IMR-90 (cell line): Measurements from ENCODE around the gene RAB14. TPM values are rescaled to one million over a fixed set of nuclear protein-coding genes. Genes with fewer than 3 reads are reported as not detected.

Experiments
- ATAC-seq: fragments of 200-7000 bp; cut with Tn5 transposase; 2 replicates; pipeline ENCODE4 v1.9.1; 2020; ENCODE audit warnings: low read depth, mild to moderate bottlenecking, moderate library complexity
- BruUV-seq: library from RNA; stranded (reverse); fragments of 400-500 nt; replicated peaks from 2 replicates; lab custom pipeline; 2021; lab: Mats Ljungman, UMichigan
- CTCF ChIA-PET: fragments of 300-600 bp; formaldehyde crosslinking; extraction: SDS; loops from one replicate; lab custom pipeline; 2021; ENCODE audit warnings: antibody characterized with exemption; lab: Yijun Ruan, JAX
- POLR2A ChIA-PET: fragments of 300-600 bp; sonication (Branson Sonifier 250); formaldehyde crosslinking; loops from one replicate; lab custom pipeline; 2022; ENCODE audit warnings: antibody characterized with exemption; ENCODE audit not compliant: unreplicated experiment; lab: Charles Lee
- DNase-seq: peaks from one replicate; pipeline ENCODE4 v3.0.0; 2013
- H2AFZ ChIP-seq: replicated peaks from 2 replicates; pipeline ENCODE3; 2013; ENCODE audit warnings: low read length, mild to moderate bottlenecking; ENCODE audit not compliant: poor library complexity
- H2AK5ac ChIP-seq: 2 replicates; pipeline ENCODE4 v1.6.1; 2013; ENCODE audit warnings: low read depth, low read length, inconsistent platforms
- H2AK9ac ChIP-seq: replicated peaks from 2 replicates; pipeline ENCODE3; 2013; ENCODE audit warnings: mild to moderate bottlenecking, low read depth, low read length, moderate library complexity; ENCODE audit not compliant: poor library complexity
- H2BK120ac ChIP-seq: 2 replicates; pipeline ENCODE4 v1.6.1; 2013; ENCODE audit warnings: low read depth, low read length, inconsistent platforms
- H2BK15ac ChIP-seq: 3 replicates; pipeline ENCODE4 v1.6.1; 2013; ENCODE audit warnings: low read depth, low read length, inconsistent platforms
- H2BK20ac ChIP-seq: 2 replicates; pipeline ENCODE4 v1.6.1; 2013; ENCODE audit warnings: low read depth, mild to moderate bottlenecking, inconsistent platforms, low read length, moderate library complexity
- H2BK5ac ChIP-seq: 2 replicates; pipeline ENCODE4 v1.6.1; 2013; ENCODE audit warnings: mild to moderate bottlenecking, low read depth, low read length, inconsistent platforms; ENCODE audit not compliant: poor library complexity, severe bottlenecking
- H3K14ac ChIP-seq: replicated peaks from 2 replicates; pipeline ENCODE4 v1.6.1; 2013; ENCODE audit warnings: low read depth, low read length, inconsistent platforms
- H3K18ac ChIP-seq: 2 replicates; pipeline ENCODE4 v1.6.1; 2013; ENCODE audit warnings: low read depth, low read length, control low read depth
- H3K23ac ChIP-seq: 2 replicates; pipeline ENCODE4 v1.6.1; 2013; ENCODE audit warnings: low read depth, low read length, inconsistent platforms
- H3K27ac ChIP-seq: 2 replicates; pipeline ENCODE4 v1.5.1; 2013; ENCODE audit warnings: mild to moderate bottlenecking, control low read depth, low read length; ENCODE audit not compliant: insufficient read depth
- H3K27me3 ChIP-seq: 2 replicates; pipeline ENCODE4 v1.6.1; 2013; ENCODE audit warnings: low read length; ENCODE audit not compliant: control insufficient read depth, insufficient read depth
- H3K36me3 ChIP-seq: 2 replicates; pipeline ENCODE4 v1.6.1; 2013; ENCODE audit warnings: low read length, mixed read lengths; ENCODE audit not compliant: control insufficient read depth, insufficient read depth
- H3K4ac ChIP-seq: 2 replicates; pipeline ENCODE4 v1.6.1; 2013; ENCODE audit warnings: low read depth, low read length, inconsistent platforms
- H3K4me1 ChIP-seq: 2 replicates; pipeline ENCODE4 v1.6.1; 2013; ENCODE audit warnings: low read length, mixed read lengths; ENCODE audit not compliant: control insufficient read depth, insufficient read depth
- H3K4me2 ChIP-seq: 2 replicates; pipeline ENCODE4 v1.6.1; 2013; ENCODE audit warnings: low read depth, mild to moderate bottlenecking, control low read depth, low read length, moderate library complexity
- H3K4me3 ChIP-seq: 2 replicates; pipeline ENCODE4 v1.5.1; 2013; ENCODE audit warnings: low read depth, mild to moderate bottlenecking, control low read depth, low read length, moderate library complexity; ENCODE audit not compliant: insufficient read depth
- H3K56ac ChIP-seq: 2 replicates; pipeline ENCODE4 v1.6.1; 2013; ENCODE audit warnings: low read length, inconsistent platforms; ENCODE audit not compliant: insufficient read depth; ENCODE audit errors: extremely low read depth
- H3K79me1 ChIP-seq, 2 experiments: 2 replicates each; pipeline ENCODE4 v1.6.1; 2013; ENCODE audit warnings: low read length in 2 of 2, inconsistent platforms in 1 of 2, low read depth in 1 of 2
- H3K9ac ChIP-seq: 2 replicates; pipeline ENCODE4 v1.6.1; 2013; ENCODE audit warnings: low read depth, low read length, control low read depth
- H3K9me1 ChIP-seq: 2 replicates; pipeline ENCODE4 v1.6.1; 2013; ENCODE audit warnings: low read length, inconsistent platforms; ENCODE audit not compliant: insufficient read depth
- H3K9me3 ChIP-seq: 2 replicates; pipeline ENCODE4 v1.6.1; 2013; ENCODE audit warnings: low read length; ENCODE audit not compliant: control insufficient read depth, insufficient read depth
- H4K20me1 ChIP-seq: 2 replicates; pipeline ENCODE4 v1.6.1; 2013; ENCODE audit warnings: low read length, inconsistent platforms; ENCODE audit not compliant: insufficient read depth
- H4K5ac ChIP-seq: 2 replicates; pipeline ENCODE4 v1.6.1; 2013; ENCODE audit warnings: mild to moderate bottlenecking, low read depth, low read length, control low read depth
- H4K8ac ChIP-seq, 2 experiments: 2 replicates each; pipeline ENCODE4 v1.6.1; 2013; ENCODE audit warnings: low read depth in 2 of 2, low read length in 2 of 2, control low read depth in 1 of 2, inconsistent platforms in 1 of 2
- H4K91ac ChIP-seq: 2 replicates; pipeline ENCODE4 v1.6.1; 2013; ENCODE audit warnings: low read depth, low read length, inconsistent platforms; ENCODE audit not compliant: insufficient read depth
- BHLHE40 ChIP-seq: fragments of 150-350 bp; IDR thresholded peaks from 2 replicates; pipeline ENCODE4 v1.6.1; 2016; ENCODE audit warnings: mild to moderate bottlenecking, low read depth, low read length
- CEBPB ChIP-seq: IDR thresholded peaks from 2 replicates; pipeline ENCODE4 v1.6.1; 2012; ENCODE audit warnings: low read depth, low read length, improper control_type of control experiment
- CHD1 ChIP-seq: IDR thresholded peaks from 2 replicates; pipeline ENCODE4 v1.6.1; 2012; ENCODE audit warnings: low read depth, low read length, improper control_type of control experiment
- CTCF ChIP-seq: conservative IDR thresholded peaks from 2 replicates; pipeline ENCODE4 v1.5.1; 2012; ENCODE audit warnings: mild to moderate bottlenecking, low read depth, low read length, improper control_type of control experiment
- ELK1 ChIP-seq: fragments of 150-350 bp; IDR thresholded peaks from 2 replicates; pipeline ENCODE4 v1.6.1; 2016; ENCODE audit warnings: low read depth, mild to moderate bottlenecking, low read length, moderate library complexity, borderline replicate concordance
- FOS ChIP-seq: fragments of 150-350 bp; IDR thresholded peaks from 2 replicates; pipeline ENCODE4 v1.6.1; 2016; ENCODE audit warnings: low read depth, low read length
- MAFK ChIP-seq: IDR thresholded peaks from 2 replicates; pipeline ENCODE4 v1.6.1; 2012; ENCODE audit warnings: low read depth, low read length, improper control_type of control experiment
- MAZ ChIP-seq: IDR thresholded peaks from 2 replicates; pipeline ENCODE4 v1.6.1; 2012; ENCODE audit warnings: low read depth, mild to moderate bottlenecking, low read length, improper control_type of control experiment, moderate library complexity, borderline replicate concordance
- MXI1 ChIP-seq: IDR thresholded peaks from 2 replicates; pipeline ENCODE4 v1.6.1; 2012; ENCODE audit warnings: low read depth, mild to moderate bottlenecking, low read length, moderate library complexity, borderline replicate concordance
- NFE2L2 ChIP-seq: fragments of 150-350 bp; IDR thresholded peaks from 2 replicates; pipeline ENCODE4 v1.6.1; 2016; ENCODE audit warnings: low read depth, mild to moderate bottlenecking, low read length
- POLR2A ChIP-seq: IDR thresholded peaks from 2 replicates; pipeline ENCODE4 v1.6.1; 2012; ENCODE audit warnings: mild to moderate bottlenecking, low read depth, low read length
- RAD21 ChIP-seq: IDR thresholded peaks from 2 replicates; pipeline ENCODE4 v1.6.1; 2012; ENCODE audit warnings: low read length, improper control_type of control experiment
- RCOR1 ChIP-seq: IDR thresholded peaks from 2 replicates; pipeline ENCODE4 v1.6.1; 2012; ENCODE audit warnings: mild to moderate bottlenecking, low read length, improper control_type of control experiment; ENCODE audit not compliant: insufficient replicate concordance
- RFX5 ChIP-seq: IDR thresholded peaks from 2 replicates; pipeline ENCODE4 v1.8.0; 2012; ENCODE audit warnings: low read depth, mild to moderate bottlenecking, low read length, moderate library complexity
- SMC3 ChIP-seq: fragments of 150-350 bp; IDR thresholded peaks from 2 replicates; pipeline ENCODE4 v1.6.1; 2016; ENCODE audit warnings: low read depth, mild to moderate bottlenecking, antibody characterized with exemption, low read length, moderate library complexity
- USF2 ChIP-seq: fragments of 150-350 bp; IDR thresholded peaks from 2 replicates; pipeline ENCODE4 v1.6.1; 2017; ENCODE audit warnings: mild to moderate bottlenecking, antibody characterized with exemption, low read length, low read depth
- WGBS, 2 experiments: methylation state at CpG; one replicate each; pipeline versions ENCODE4 v1.1.5 to v1.1.7; 2013; ENCODE audit warnings: missing lambda C conversion rate in 2 of 2; ENCODE audit not compliant: insufficient read length in 1 of 2; ENCODE audit errors: extremely low coverage in 2 of 2; 5-methylcytosine and 5-hydroxymethylcytosine counted together
- dilution Hi-C: fragments of 300-500 bp; cut with HindIII; formaldehyde crosslinking; loops from one replicate; pipeline ENCODE4 v1.14.3; 2018; ENCODE audit warnings: low sequenced_read_pairs; ENCODE audit not compliant: unreplicated experiment
- in situ Hi-C: fragments of 300-500 bp; cut with MboI; formaldehyde crosslinking; loops from 3 replicates; pipeline ENCODE4 v1.14.3; 2019; ENCODE audit warnings: low sequenced_read_pairs, inconsistent platforms, mixed read lengths
- intact Hi-C: fragments of 100-400 bp; cut with micrococcal nuclease; formaldehyde crosslinking; loops from 2 replicates; pipeline ENCODE4 v1.10.0; 2022
- polyA plus RNA-seq, 3 experiments: library from polyadenylated mRNA; depleted of rRNA; stranded (reverse); fragments of >200 nt; gene quantifications; 2 replicates each; pipeline ENCODE4 v1.2.3, GENCODE V29; 2012; ENCODE audit warnings: low replicate concordance in 1 of 3
- total RNA-seq: library from RNA; depleted of rRNA; stranded (reverse); fragments of >200 nt; gene quantifications from 2 replicates; pipeline ENCODE4 v1.2.3, GENCODE V29; 2012

RAB14 gene
- total and polyA plus RNA-seq, 2 of the 4 experiments (the other 2 are of a cell fraction), result 20.1 to 29.3 TPM

GRCh38 chr9:121237916-121238315, 36.2 kb upstream of the RAB14 start:
- Histone ChIP-seq H3K79me1 (peaks cover 0 to 5% of the 10 kb centered on the region in 2 experiments; a peak in 1 of 4 replicates), H4K8ac (no peak overlapping the region), H3K14ac (no peak overlapping the region), H2AFZ (no peak overlapping the region), H3K4me3 (no peak overlapping the region), H2AK5ac (no peak overlapping the region), H2BK20ac (no peak overlapping the region; the same call in 1 of the 2 replicates), H3K27me3 (no peaks in the 10 kb centered on the region), H4K91ac (no peak overlapping the region), H3K9me1 (peaks cover 19% of the 10 kb centered on the region), H4K20me1 (no peaks in the 10 kb centered on the region), H2BK15ac (no peak overlapping the region), H2BK120ac (no peak overlapping the region), H4K5ac (no peak overlapping the region), H3K56ac (no peak overlapping the region), H3K23ac (no peak overlapping the region), H3K9me3 (no peaks in the 10 kb centered on the region), H3K4ac (no peak overlapping the region), H3K27ac (no peak overlapping the region), H3K18ac (no peak overlapping the region), H3K36me3 (no peaks in the 10 kb centered on the region), H3K4me1 (peaks cover 17% of the 10 kb centered on the region), H3K9ac (no peak overlapping the region), H3K4me2 (no peak overlapping the region), H2AK9ac (no peak overlapping the region), H2BK5ac (no peak overlapping the region)
- no TSS peak for BruUV-seq
- no peak for DNase-seq
- in situ Hi-C loops, result no loop called here
- TF ChIP-seq MXI1 (no peak), CHD1 (no peak), NFE2L2 (no peak), CEBPB (no peak), CTCF (no peak), USF2 (no peak), MAFK (no peak), RAD21 (no peak), ELK1 (no peak), POLR2A (no peak), FOS (no peak), MAZ (no peak), RCOR1 (no peak), RFX5 (no peak), BHLHE40 (no peak), SMC3 (no peak)
- ChIA-PET CTCF (no interaction called here), POLR2A (no interaction called here)
- intact Hi-C loops, result no loop called here
- WGBS, 2 experiments, result no CpG with 5 or more reads among the region's 3 CpGs
- ATAC-seq, result no peak
- dilution Hi-C loops, result no loop called here
